ENCODE results near the gene KCNH8.

- no peak for TF ChIP-seq POLR2A (IDR thresholded peaks at IDR 0.05)
- no peak for TF ChIP-seq CTCF (IDR thresholded peaks at IDR 0.05)
- no peak for TF ChIP-seq POLR2AphosphoS5 (IDR thresholded peaks at IDR 0.05)
- no peak for TF ChIP-seq EP300 (IDR thresholded peaks at IDR 0.05; ENCODE audit: low read depth)
Measured at GRCh38 chr3:19202754-19203153, 54.4 kb downstream of the KCNH8 start.
